ENCODE data around the gene TM6SF1. TPM values are rescaled to one million over a fixed set of nuclear protein-coding genes. Genes with fewer than 3 reads are reported as not detected.
"Not testable (repeated sequence)": the region's sequence is repeated elsewhere in the genome, so short reads cannot be mapped to it uniquely, and the experiment has no call there.

The TM6SF1 gene
- total RNA-seq, 4 donors from 2014 or later: 7.5 to 11.2 (median 9.6) TPM

- no peak for TF ChIP-seq CTCF (IDR thresholded peaks at IDR 0.05)
- no peak for TF ChIP-seq POLR2A (IDR thresholded peaks at IDR 0.05)
- TF ChIP-seq EP300 (IDR thresholded peaks at IDR 0.05): no peak
- Histone ChIP-seq H3K27ac (no peak overlapping the region), H3K4me1 (no peaks in the 10 kb centered on the region), H3K36me3 (no peaks in the 10 kb centered on the region), H3K4me3 (no peak overlapping the region), H3K27me3 (peaks cover 0 to 10% of the 10 kb centered on the region in 2 donors), H3K9me3 (no peaks in the 10 kb centered on the region)
- 80 to 81% methylated on average over 5 of the region's 5 CpGs for WGBS, 2 donors
- DNase-seq (ENCODE audit: low spot score in 2 of 2): no peak
Observed at GRCh38 chr15:83081256-83082014, 26.0 kb upstream of the TM6SF1 start.

DNA sequence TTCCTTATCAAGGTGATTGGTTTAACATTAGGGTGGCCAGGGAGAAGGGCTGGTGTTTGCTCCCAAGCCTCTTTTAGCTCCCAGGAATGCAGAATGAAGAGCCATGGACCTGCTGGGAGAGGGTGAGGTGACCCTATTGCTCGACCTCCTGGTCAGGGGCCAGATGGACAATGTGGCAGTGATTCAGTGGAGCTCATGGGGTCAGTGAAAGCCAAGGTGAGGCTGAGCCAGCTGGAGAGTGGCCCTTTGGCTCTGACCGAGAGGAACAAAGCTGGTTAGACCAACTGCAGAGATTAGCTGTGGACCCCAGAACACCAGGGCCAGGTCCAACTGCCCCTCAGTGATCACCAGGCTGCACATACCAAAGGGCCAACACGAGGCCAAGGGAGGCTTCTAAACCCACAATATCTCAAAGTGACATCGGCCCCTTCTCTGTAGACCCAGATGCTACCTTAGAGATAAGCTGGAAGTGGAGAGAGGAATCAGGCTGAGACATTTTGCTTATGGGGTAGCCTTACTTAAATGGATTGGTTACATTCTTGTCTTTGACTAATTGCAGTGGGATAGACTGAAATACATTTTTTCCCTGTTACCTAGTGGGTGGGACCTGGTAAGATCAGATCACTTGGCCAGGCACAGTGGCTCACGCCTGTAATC, 24.6 kb upstream of the TM6SF1 start:
- no peak overlapping the region for H3K27ac ChIP-seq
- DNase-seq (ENCODE audit: low spot score in 2 of 2): no peak
- no peaks in the 10 kb centered on the region for H3K4me1 ChIP-seq
- peaks cover 0 to 9% of the 10 kb centered on the region in 2 donors for H3K27me3 ChIP-seq
- no peaks in the 10 kb centered on the region for H3K36me3 ChIP-seq
- TF ChIP-seq CTCF (IDR thresholded peaks at IDR 0.05) (no peak), POLR2A (IDR thresholded peaks at IDR 0.05) (no peak), EP300 (IDR thresholded peaks at IDR 0.05) (no peak)
- 68 to 75% methylated on average over 5 of the region's 5 CpGs for WGBS, 2 donors
- H3K9me3 ChIP-seq: no peaks in the 10 kb centered on the region
- H3K4me3 ChIP-seq: no peak overlapping the region

DNA sequence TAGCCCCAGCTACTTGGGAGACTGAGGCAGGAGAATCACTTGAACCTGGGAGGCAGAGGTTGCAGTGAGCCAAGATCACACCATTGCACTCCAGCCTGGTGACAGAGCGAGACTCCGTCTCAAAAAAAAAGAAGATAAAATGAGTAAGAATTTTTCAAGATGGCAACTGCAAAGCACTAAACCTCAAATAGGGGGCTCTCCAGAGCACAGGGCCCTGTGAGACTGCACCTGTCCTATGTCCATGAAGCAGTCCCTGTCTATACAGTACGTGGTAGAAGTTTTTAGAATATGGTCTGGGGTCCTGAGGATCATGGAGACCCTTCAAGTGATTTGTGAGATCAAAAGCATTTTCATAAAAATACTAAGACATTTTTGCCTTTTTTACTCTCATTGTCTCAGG, 22.0 kb upstream of the TM6SF1 start:
- H3K4me1 ChIP-seq; DNase-seq (ENCODE audit: low spot score in 2 of 2); H3K9me3 ChIP-seq; H3K27me3 ChIP-seq; H3K4me3 ChIP-seq; H3K27ac ChIP-seq; H3K36me3 ChIP-seq: not testable (repeated sequence)
- 83 to 89% methylated on average over 3 of the region's 3 CpGs for WGBS, 2 donors

GRCh38 chr15:83085864-83086552, 21.4 kb upstream of the TM6SF1 start:
- not testable (repeated sequence) for H3K27ac ChIP-seq; H3K4me3 ChIP-seq; H3K27me3 ChIP-seq; H3K9me3 ChIP-seq; H3K36me3 ChIP-seq; DNase-seq (ENCODE audit: low spot score in 2 of 2); H3K4me1 ChIP-seq
- 84 to 87% methylated on average over 8 of the region's 8 CpGs for WGBS, 2 donors

- H3K36me3 ChIP-seq: no peaks in the 10 kb centered on the region
- no peaks in the 10 kb centered on the region for H3K27me3 ChIP-seq
- H3K27ac ChIP-seq: no peak overlapping the region
- DNase-seq (ENCODE audit: low spot score in 2 of 2): no peak
- no peak for TF ChIP-seq CTCF (IDR thresholded peaks at IDR 0.05)
- TF ChIP-seq POLR2A (IDR thresholded peaks at IDR 0.05): no peak
- TF ChIP-seq EP300 (IDR thresholded peaks at IDR 0.05): no peak
- no peaks in the 10 kb centered on the region for H3K4me1 ChIP-seq
- 80 to 84% methylated on average over 2 of the region's 2 CpGs for WGBS, 2 donors
- H3K9me3 ChIP-seq: no peaks in the 10 kb centered on the region
- no peak overlapping the region for H3K4me3 ChIP-seq
Observed at GRCh38 chr15:83087576-83087975, 19.9 kb upstream of the TM6SF1 start.

DNA sequence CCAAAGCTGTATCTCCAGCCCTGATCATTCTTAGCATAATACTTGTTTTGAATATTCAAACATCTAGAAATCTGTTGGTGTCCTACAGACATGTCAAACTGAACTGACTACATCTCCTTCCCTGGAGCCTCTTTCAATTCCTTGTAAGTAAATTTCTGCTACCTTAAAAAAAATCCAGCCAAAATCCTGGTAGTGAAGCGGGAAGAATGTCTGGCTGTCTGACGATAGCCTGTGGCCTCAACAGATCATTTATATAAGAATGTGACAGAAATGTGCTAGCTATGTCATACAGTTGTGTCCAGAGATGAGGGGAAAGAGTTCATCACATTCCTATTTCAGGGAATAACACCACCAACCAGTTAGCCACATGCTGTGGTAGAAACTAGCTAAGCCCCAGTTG, 18.6 kb upstream of the TM6SF1 start:
- H3K4me1 ChIP-seq: no peaks in the 10 kb centered on the region
- no peak overlapping the region for H3K27ac ChIP-seq
- no peaks in the 10 kb centered on the region for H3K36me3 ChIP-seq
- H3K9me3 ChIP-seq: no peaks in the 10 kb centered on the region
- H3K27me3 ChIP-seq: no peaks in the 10 kb centered on the region
- H3K4me3 ChIP-seq: no peak overlapping the region
- DNase-seq (ENCODE audit: low spot score in 2 of 2): no peak
- TF ChIP-seq POLR2A (IDR thresholded peaks at IDR 0.05) (no peak), CTCF (IDR thresholded peaks at IDR 0.05) (no peak), EP300 (IDR thresholded peaks at IDR 0.05) (no peak)
- WGBS, 2 donors: 50 to 71% methylated on average over 2 of the region's 2 CpGs

All from tibial nerve (tissue), 4 donors.